ENCODE results near the gene ST7.

DNA sequence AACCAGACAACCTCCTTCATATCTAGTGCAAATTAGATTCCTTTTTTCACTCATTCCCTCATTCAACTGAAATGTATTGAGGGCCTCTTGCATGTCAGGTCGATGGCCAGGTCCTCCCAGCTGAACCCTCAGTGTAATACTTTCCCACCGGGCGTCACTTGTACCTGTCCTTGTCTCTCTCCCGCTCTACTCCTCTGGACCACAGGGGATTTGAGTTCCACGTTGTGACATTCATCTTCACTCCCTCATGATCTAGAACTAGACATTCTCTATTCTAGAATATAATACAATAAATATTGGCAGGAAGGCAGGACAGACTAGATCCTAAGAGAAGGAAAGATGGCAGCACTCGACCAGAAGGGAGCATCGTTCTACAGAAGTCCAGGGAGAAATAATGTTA lies 285.6 kb downstream of the ST7 start:
- TF ChIP-seq CTCF (IDR thresholded peaks at IDR 0.05) (no peak), EZH2 (IDR thresholded peaks at IDR 0.05; ENCODE audit: borderline replicate concordance, insufficient read depth, low read depth, low read length, poor library complexity, severe bottlenecking) (no peak)
